Raji (cell line): Measurements from ENCODE around the gene PTCRA.

ENCODE experiments used
- POLR2A ChIP-seq: IDR thresholded peaks from 2 replicates; pipeline ENCODE4 v1.6.1; 2011; ENCODE audit warnings: low read depth, low read length, control low read depth; ENCODE audit not compliant: insufficient read depth

The PTCRA gene

GRCh38 chr6:42963179-42963854 is 47.5 kb downstream of the PTCRA start:
- TF ChIP-seq POLR2A = no peak

- no peak for TF ChIP-seq POLR2A
These were observed 48.2 kb downstream of the PTCRA start for GRCh38 chr6:42963855-42964605.

GRCh38 chr6:42966571-42966970 is 50.7 kb downstream of the PTCRA start:
- TF ChIP-seq POLR2A = no peak

GRCh38 chr6:42967228-42967627 is 51.4 kb downstream of the PTCRA start:
- no peak for TF ChIP-seq POLR2A

- TF ChIP-seq POLR2A = no peak
These were observed 52.4 kb downstream of the PTCRA start for GRCh38 chr6:42968126-42968701.

GRCh38 chr6:42968783-42969182 is 52.9 kb downstream of the PTCRA start:
- no peak for TF ChIP-seq POLR2A

GRCh38 chr6:42969431-42969830 is 53.6 kb downstream of the PTCRA start:
- no peak for TF ChIP-seq POLR2A

- TF ChIP-seq POLR2A = no peak
These were observed 54.1 kb downstream of the PTCRA start for GRCh38 chr6:42969934-42970333.

GRCh38 chr6:42970871-42971612 is 55.2 kb downstream of the PTCRA start:
- TF ChIP-seq POLR2A = no peak

GRCh38 chr6:42971746-42972327 is 56.0 kb downstream of the PTCRA start:
- no peak for TF ChIP-seq POLR2A

- no peak for TF ChIP-seq POLR2A
These were observed 58.1 kb downstream of the PTCRA start for GRCh38 chr6:42973926-42974325.

- no peak for TF ChIP-seq POLR2A
These were observed 59.2 kb downstream of the PTCRA start for GRCh38 chr6:42974919-42975505.
